GM21526 (cell line): ENCODE data around the gene ATE1.
A peak's percentile ranks its signal among the peaks of the same experiment; 100 is the strongest.
"Not testable (repeated sequence)": the region's sequence is repeated elsewhere in the genome, so short reads cannot be mapped to it uniquely, and the experiment has no call there.

Experiments used
- ATAC-seq: cut with Tn5 transposase; IDR thresholded peaks from one replicate; pipeline ENCODE4 v1.9.1; 2021; ENCODE audit warnings: moderate library complexity; ENCODE audit not compliant: unreplicated experiment, low FRiP score

Gene ATE1

GRCh38 chr10:121927841-121928527 is at the start of gene ATE1:
ATE1 (minus strand) TSS chr10:121928031; CDS start chr10:121927949, 82 bp downstream.
- ATAC-seq, result peak; percentile 84

DNA sequence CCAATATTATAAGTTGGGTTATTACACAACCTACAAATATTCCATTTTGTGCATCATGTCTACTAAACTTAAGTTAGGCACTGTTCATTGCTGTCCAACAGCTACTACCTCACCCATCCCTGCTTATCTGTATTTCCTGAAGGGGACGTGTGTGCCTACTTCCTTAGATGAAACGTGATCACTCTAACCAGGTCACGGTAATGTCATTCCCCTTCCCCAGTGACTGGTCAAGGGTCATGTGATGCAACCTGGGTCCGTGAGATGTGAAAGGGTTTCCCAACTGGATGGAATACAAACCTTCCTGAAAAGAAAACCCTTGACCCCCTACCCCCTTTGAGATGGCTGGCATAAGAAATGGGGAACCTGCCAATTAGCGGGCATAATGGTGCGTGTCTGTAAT is 48.8 kb upstream of the ATE1 start:
- no peak for ATAC-seq

DNA sequence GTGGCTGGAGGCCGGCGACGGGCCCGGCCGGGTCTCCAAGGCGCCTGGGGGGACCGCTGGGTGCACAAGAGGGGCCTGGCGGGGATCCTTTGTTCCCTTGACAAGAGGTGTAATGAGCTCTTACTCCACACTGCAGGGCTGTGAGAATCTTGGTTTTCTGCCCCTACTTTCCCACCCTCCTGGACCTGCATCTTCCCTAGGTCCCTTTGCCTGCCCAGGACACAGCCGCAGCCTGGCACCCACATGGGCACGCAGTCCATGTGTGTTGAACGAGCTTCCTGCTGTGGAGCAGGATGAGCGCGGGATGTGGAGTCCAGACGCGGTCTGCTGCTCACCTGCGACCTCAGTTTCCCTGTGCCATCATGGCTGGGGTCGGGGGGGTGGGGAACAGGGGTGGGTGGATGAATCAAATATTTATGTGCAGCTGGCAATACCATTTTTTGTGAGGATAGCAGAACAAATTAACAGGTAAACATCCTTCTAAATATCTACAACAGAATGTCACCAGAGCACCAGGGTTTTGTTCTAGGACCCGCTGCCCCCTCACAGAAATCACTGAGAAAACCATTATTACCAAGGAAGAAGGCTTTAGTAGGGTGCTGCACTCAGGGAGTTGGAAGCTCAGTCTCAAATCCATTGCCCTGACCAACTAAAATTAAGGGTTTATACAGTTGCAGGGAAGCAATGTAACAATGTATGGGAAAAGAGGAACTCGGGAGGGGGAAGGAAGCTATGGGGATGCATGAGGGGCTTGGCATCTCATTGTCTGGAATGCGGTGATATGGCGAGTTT is 47.7 kb upstream of the ATE1 start:
- ATAC-seq, result peak; percentile 15

DNA sequence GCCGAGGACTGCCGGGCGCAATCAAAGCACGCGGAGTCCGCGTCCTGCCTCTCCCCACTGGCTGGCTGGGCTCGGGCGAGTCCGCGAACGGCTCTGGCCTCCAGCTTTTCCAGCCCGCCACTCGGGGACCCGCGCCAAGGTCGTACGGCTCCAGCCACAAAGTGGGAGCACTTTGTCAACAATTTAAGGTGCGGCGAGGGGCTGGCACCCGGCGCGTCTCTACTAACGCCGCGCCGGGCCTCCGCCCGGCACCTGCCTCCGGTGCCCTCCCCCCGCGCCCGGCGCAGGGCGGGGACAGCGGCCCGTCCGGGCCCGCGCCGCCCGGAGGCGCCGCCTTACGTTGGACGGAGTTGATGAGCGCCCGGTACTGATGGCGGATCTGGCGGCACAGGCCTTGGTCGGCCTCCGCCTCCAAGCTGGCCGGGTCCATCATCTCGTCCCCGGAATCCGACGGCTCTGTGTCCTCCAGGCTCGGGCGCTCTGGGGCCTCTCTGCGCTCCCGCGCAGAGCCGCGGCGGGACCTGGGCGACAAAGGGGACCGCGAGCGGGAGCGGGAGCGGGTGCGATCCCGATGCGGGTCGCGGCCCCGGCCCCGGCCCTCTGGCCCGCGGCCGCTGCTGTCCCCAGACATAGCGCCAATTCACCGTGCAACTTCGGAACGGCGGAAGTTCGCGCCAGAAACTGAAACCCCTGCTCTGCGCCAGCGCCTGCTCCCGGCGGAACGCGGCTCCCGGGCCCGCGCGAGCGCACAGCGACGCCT is 46.9 kb upstream of the ATE1 start, which contains the start of gene NSMCE4A:
TSS of gene NSMCE4A (minus strand) at position 683 of the 760 bp plus-strand sequence. CDS start at position 631, 52 bp downstream.
- peak; percentile 83 for ATAC-seq

- no peak for ATAC-seq
These were observed 46.2 kb upstream of the ATE1 start for GRCh38 chr10:121974019-121974534.

- not testable (repeated sequence) for ATAC-seq
These were observed 41.3 kb upstream of the ATE1 start for GRCh38 chr10:121969086-121969485.

DNA sequence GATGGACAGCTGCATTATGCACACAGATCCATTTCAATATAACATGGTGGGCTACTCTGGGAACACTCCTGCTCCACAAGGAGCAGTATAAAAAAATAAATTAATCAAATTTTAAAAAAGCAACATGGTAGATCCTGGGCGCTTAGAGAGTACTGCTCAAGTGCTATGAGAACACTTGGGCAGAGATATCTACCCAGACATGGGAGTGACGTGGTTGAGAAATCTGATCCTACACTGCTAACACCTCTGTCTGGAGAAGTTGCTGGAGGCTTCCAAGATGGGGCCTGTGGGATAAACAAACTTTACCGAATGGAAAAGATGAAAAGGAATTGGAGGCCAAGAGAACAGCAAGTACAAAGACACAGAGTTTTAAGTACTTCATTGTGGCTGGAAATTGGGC is 38.2 kb upstream of the ATE1 start:
- ATAC-seq, result no peak

DNA sequence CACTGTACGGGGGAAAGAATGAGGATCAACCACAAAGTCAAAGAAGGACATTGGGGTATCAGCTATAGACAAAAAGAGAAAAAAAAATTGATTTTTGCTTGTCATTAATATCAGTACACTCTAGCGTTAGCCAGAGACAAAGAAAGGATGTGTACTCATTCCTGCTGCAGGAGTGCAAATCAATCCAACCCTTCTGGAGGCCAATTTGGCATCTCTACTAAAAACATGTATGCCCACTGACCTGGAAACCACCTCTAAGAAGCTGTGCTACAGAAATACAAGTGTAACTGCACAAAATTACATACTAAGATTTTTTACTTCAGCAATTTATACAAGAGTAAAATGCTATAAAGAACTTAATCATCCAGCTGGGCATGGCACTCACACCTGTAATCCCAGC is 33.6 kb upstream of the ATE1 start:
- no peak for ATAC-seq

- no peak for ATAC-seq
These were observed 31.8 kb upstream of the ATE1 start for GRCh38 chr10:121959671-121960070.

DNA sequence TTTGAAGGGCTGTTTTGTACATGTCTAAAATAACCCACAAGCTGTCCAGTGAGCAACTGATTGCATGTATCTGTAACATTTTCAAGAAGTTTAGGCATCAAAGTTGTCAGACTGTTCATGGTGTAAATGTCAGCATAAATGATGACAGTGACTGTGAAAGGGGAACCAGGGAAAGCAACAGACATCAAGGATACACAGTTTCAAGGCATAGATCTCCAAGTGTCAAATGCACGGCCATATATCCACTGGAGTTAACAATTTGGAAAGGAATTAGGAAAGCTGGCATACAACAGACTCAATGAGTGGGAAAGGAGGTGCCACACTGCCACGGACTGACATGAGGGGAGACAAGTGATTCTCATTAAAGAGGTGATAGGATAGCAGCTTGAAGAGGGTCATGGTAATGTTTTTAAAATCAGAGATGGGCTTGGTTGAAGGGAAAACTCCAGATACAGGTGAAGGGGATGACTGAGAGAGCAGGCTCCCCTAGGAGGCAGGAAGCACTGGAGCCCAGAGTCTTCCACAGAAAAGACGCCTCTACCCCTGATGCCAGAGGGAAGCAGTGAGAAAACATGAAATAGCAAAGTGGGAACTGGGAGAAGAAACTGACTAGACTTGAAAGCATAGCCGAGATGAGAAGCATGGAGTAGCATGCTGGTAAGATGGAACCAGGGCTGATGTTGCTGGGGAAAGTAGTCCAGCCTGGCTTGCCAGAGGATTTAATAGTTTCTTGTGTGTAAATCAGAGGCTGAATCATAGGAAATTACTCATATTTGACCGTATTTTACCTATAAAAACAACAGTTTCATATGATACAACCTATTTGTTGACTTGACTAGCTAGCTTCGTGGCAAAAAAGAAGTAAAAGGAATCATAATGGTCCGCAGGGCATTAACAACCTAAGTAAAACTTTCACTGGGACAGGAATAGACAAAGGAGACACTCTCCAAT is 28.6 kb upstream of the ATE1 start:
- no peak for ATAC-seq

DNA sequence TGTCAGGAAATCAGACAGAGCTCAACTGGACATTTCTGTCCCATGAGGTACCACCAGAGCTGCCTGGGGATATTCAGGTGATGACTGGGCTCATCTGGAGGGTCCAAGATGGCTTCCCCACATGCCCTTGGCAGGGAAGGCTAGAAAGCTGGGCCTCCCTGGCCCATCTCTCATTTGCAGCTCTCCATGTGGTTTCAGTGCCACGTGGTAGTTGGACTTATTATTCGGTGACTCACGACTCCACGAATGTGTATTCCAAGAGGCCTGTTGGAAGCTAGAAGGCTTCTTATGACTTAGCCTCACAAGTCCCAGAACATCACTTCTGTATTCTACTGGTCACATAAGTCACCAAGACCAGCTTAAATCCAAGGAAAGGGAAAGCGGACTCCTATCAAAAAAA is 24.4 kb upstream of the ATE1 start:
- ATAC-seq, result no peak

GRCh38 chr10:121949451-121949850 is 21.6 kb upstream of the ATE1 start:
- no peak for ATAC-seq

DNA sequence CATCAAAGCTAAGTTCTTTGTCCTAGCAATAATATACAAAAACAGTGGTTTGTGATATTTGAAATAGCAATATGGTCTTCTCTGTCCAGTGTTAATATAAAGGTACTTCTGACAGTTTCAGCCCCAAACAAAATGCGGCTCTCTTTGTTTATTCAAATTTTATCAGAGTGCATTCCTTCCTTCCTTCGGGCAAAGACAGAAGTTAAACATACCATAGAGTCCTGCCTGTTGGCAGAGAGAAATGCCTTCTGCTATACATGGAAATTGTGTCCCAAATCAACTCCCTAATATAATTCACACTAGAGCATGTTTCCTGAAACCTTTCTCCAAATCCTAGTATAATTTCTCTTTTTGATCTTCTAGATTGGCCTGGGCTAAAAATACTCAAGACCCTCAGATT is 21.2 kb upstream of the ATE1 start:
- no peak for ATAC-seq

DNA sequence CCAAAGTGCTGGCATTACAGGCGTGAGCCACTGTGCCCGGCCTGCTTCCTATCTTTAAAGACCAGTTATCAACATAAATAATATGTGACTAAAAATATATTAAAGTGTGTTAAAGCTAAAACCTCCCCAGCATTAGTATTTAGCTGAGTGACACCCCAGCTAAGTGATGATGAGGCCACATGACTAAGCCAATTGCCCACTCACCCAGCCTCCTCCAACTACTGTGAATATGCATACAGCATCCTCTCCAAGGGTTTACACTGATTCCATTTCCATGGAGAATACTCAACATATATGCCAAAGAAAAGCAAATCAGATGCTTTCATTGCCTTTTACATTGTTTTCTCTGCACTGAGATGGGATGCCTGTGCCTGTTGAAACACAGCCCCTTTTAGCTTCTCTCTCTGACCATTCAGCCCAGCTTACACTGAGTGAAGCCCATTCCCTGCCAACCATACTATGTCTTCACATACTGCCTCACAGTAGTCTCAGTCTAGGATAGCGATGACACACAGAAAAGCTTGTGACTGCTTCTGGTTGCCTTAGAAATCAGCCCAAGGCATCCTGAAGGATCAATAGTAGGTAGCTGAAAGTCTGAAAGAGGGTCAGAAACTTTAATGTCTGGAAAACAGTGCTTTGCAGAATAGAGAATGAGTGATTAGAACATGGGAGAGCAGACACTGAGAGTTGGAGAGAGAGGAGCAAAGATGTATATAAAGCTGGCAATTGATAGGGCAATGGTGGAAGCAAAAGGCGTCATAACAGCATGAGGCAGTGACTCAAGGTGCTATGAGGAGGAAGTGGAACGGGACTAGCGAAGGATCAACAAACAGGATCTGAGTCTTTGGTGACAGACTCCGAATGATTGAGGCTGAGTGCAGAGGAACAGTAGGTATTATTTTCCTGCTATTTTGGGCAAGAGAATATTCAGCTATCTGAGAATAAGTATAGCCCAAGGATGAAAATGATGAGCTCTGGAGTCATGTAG is 19.8 kb upstream of the ATE1 start:
- no peak for ATAC-seq

- no peak for ATAC-seq
These were observed 15.1 kb upstream of the ATE1 start for GRCh38 chr10:121942749-121943416.

DNA sequence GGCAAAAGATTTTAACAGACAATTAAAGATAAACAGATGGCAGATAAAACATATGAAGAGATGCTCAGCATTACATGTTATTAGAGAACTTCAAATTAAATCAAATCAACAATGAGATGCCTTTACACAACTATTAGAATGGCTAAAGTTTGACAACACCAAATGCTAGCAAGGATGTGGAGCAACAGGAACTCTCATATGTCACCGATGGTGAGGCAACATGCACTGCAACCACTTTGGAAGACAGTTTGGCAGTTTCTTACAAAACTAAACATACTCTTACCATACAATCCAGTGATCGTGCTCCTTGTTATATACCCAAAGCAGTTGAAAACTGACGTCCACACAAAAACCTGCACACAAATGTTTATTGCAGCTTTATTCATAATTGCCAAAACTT is 13.7 kb upstream of the ATE1 start:
- ATAC-seq, result no peak

- no peak for ATAC-seq
These were observed 8.5 kb upstream of the ATE1 start for GRCh38 chr10:121936295-121936694.

- no peak for ATAC-seq
These were observed 7.9 kb upstream of the ATE1 start for GRCh38 chr10:121935702-121936101.
